CD4-positive, CD25-positive, alpha-beta regulatory T cell (primary cell): ENCODE measurements around the gene AP4B1. TPM values are rescaled to one million over a fixed set of nuclear protein-coding genes. Genes with fewer than 3 reads are reported as not detected.

ENCODE experiments used
- ATAC-seq, 2 donors: fragments of 150-1000 bp; cut with Tn5 transposase; one replicate each; pipeline ENCODE4 v1.10.0; 2021; ENCODE audit warnings: low read depth in 2 of 2, moderate number of reproducible peaks in 2 of 2, moderate library complexity in 1 of 2
- DNase-seq, 3 donors: peaks; one replicate each; pipeline versions ENCODE4 v3.0.0 to v3.0.0-alpha.2; 2012 to 2022; ENCODE audit warnings: mixed read lengths in 1 of 3
- H3K27ac ChIP-seq: one replicate; pipeline ENCODE4 v1.7.0; 2013; ENCODE audit warnings: mild to moderate bottlenecking, low read length; ENCODE audit not compliant: insufficient read depth, poor library complexity, severe bottlenecking
- H3K27me3 ChIP-seq: one replicate; pipeline ENCODE4 v1.7.0; 2013; ENCODE audit warnings: low read length; ENCODE audit not compliant: control insufficient read depth, insufficient read depth
- H3K36me3 ChIP-seq: one replicate; pipeline ENCODE4 v1.7.0; 2013; ENCODE audit warnings: mild to moderate bottlenecking, low read length, moderate library complexity; ENCODE audit not compliant: control insufficient read depth, insufficient read depth
- H3K4me1 ChIP-seq: 2 replicates; pipeline ENCODE4 v1.7.0; 2013; ENCODE audit warnings: mild to moderate bottlenecking, low read length; ENCODE audit not compliant: insufficient read depth, control insufficient read depth, poor library complexity, severe bottlenecking
- H3K4me3 ChIP-seq: one replicate; pipeline ENCODE4 v1.7.0; 2013; ENCODE audit warnings: low read depth, mild to moderate bottlenecking, low read length, moderate library complexity
- H3K9me3 ChIP-seq, 2 experiments: 1 replicate in 1 of 2; 2 replicates in 1 of 2; pipeline ENCODE4 v1.7.0; 2013; ENCODE audit warnings: low read length in 2 of 2, mild to moderate bottlenecking in 1 of 2, moderate library complexity in 1 of 2; ENCODE audit not compliant: control insufficient read depth in 2 of 2
- H3K27ac Mint-ChIP-seq, 3 donors: one replicate each; pipeline ENCODE4 v1.8.0; 2020 to 2022; ENCODE audit warnings: mild to moderate bottlenecking in 3 of 3, mixed read lengths in 3 of 3, moderate library complexity in 2 of 3
- H3K27me3 Mint-ChIP-seq: one replicate; pipeline ENCODE4 v1.8.0; 2022; ENCODE audit warnings: mild to moderate bottlenecking, mixed read lengths
- H3K36me3 Mint-ChIP-seq: one replicate; pipeline ENCODE4 v1.8.0; 2020; ENCODE audit warnings: mixed read lengths
- H3K4me1 Mint-ChIP-seq, 4 donors: one replicate each; pipeline ENCODE4 v1.8.0; 2020 to 2022; ENCODE audit warnings: mixed read lengths in 4 of 4, mild to moderate bottlenecking in 1 of 4
- H3K4me3 Mint-ChIP-seq, 4 donors: one replicate each; pipeline ENCODE4 v1.8.0; 2020 to 2022; ENCODE audit warnings: mild to moderate bottlenecking in 4 of 4, mixed read lengths in 4 of 4, moderate library complexity in 3 of 4
- H3K9me3 Mint-ChIP-seq, 7 donors: one replicate each; pipeline ENCODE4 v1.8.0; 2020 to 2022; ENCODE audit warnings: mixed read lengths in 7 of 7, mild to moderate bottlenecking in 3 of 7, moderate library complexity in 2 of 7
- polyA plus RNA-seq, 4 donors: library from polyadenylated mRNA; unstranded; fragments of 300-500 nt; fragmentation: Illumina TruSeq; gene quantifications; one replicate each; pipeline ENCODE4 v1.2.3, GENCODE V29; 2021
- total RNA-seq: library from RNA; stranded (reverse); gene quantifications from one replicate; pipeline ENCODE4 v1.2.3, GENCODE V29; 2022

AP4B1 gene
- total and polyA plus RNA-seq, 5 donors from 2014 or later = 12.9 to 53.6 (median 15.9) TPM

DNA sequence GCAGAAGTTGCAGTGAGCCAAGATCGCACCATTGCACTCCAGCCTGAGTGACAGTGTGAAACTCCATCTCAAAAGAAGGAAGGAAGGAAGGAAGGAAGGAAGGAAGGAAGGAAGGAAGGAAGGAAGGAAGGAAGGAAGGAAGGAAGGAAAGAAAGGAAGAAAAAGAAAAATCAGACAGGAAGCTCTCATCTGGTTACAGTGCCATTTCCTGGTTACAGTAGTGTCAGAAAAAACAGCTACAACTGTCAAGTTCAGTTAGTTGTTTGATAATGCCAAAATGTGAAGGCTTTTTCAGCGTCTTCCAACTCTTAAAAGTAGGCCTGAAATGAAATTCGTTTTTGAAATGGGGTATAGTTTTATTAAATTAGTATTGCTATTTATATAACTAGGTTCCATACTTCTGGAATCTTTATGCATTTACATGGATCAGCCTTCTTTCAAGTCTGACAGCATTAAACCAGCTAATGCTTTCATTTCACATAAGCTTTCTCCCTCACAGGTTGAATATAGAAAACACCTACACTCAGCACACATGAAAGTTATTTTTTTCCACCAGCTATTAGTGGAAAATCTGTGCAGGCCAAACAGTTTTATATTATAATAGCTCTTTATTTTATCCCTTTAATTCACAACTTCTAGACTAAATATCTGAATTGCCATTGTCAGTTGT, 54.3 kb downstream of the AP4B1 start:
- Histone ChIP-seq H3K4me3 (peak overlapping the region; percentile 18), H3K27ac (peak overlapping the region; percentile 51), H3K36me3 (peaks cover 45% of the 10 kb centered on the region), H3K4me1 (peaks cover 6% of the 10 kb centered on the region), H3K27me3 (no peaks in the 10 kb centered on the region), H3K9me3 (peaks cover 0 to 2% of the 10 kb centered on the region in 2 experiments)
- Mint-ChIP-seq H3K27me3 (no peaks in the 10 kb centered on the region), H3K9me3 (peaks cover 0 to 2% (median 0%) of the 10 kb centered on the region in 7 donors), H3K4me1 (peaks cover 16 to 36% (median 24%) of the 10 kb centered on the region in 4 donors), H3K4me3 (peak overlapping the region in 1 of 4 donors; percentile 15), H3K27ac (peak overlapping the region in 2 of 3 donors; percentile 51 to 84), H3K36me3 (peaks cover 44% of the 10 kb centered on the region)
- peak in 1 of 3 donors; percentile 30 for DNase-seq
- ATAC-seq = no peak

DNA sequence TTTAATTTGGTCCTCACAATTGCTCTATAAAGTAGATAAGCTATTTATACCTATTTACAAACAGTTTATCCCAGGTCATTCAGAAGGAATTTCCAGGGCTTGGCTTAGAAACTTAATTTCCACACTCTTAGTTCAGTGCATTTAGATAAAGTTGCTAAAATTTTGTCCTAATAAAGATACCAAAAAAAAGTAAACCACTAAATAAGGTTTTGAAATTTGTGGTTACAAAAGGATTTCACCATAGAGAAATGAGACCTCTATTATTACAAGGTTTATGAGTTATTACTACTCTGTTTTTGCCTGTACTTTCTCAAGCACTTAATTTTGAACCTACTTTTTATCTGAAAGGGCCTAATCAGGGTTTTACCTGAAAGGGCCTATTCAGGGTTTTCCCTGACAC, 55.5 kb downstream of the AP4B1 start:
- ATAC-seq (no peak), DNase-seq (no peak)
- Mint-ChIP-seq H3K27me3 (no peaks in the 10 kb centered on the region), H3K36me3 (peaks cover 33% of the 10 kb centered on the region), H3K4me3 (no peak overlapping the region), H3K9me3 (peaks cover 0 to 2% (median 0%) of the 10 kb centered on the region in 7 donors), H3K27ac (no peak overlapping the region), H3K4me1 (peaks cover 13 to 36% (median 24%) of the 10 kb centered on the region in 4 donors)
- Histone ChIP-seq H3K9me3 (peaks cover 0 to 2% of the 10 kb centered on the region in 2 experiments), H3K36me3 (peaks cover 40% of the 10 kb centered on the region), H3K27me3 (no peaks in the 10 kb centered on the region), H3K4me1 (peaks cover 6% of the 10 kb centered on the region), H3K4me3 (no peak overlapping the region), H3K27ac (no peak overlapping the region)

DNA sequence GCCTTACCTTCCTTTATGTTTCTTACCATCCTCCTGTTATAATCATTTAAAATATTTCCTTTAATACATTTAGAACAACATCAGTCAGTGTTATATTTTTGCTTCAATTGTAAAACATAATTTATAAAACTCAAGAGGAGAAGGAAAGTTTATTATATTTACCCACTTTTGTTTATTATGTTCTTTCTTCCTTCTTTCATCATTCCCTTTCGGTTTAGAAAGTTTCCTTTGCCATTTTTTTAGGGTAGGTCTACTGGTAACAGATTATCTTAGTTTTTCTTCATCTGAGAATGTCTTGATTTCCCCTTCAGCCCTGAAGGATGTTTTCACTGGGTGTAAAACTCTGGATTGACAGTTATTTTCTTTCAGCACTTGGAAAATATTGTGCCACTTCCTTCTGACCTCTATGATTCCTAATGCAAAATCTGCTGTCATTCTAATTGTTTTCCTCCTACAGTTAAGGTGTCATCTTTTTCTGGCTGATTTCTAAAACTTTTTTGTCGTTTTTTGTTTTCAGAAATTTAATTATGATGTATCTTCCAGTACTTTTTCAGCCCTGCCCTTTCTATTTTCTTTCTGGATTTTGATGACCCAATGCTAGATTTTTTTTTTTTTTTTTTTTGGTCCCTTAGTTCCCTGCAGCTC, 58.1 kb downstream of the AP4B1 start:
- Histone ChIP-seq H3K36me3 (peaks cover 43% of the 10 kb centered on the region), H3K27ac (no peak overlapping the region), H3K4me3 (no peak overlapping the region), H3K9me3 (peaks cover 0 to 2% of the 10 kb centered on the region in 2 experiments), H3K4me1 (peaks cover 6% of the 10 kb centered on the region), H3K27me3 (no peaks in the 10 kb centered on the region)
- Mint-ChIP-seq H3K4me3 (no peak overlapping the region), H3K27ac (peak overlapping the region in 2 of 3 donors; percentile 18 to 92), H3K4me1 (peaks cover 13 to 33% (median 21%) of the 10 kb centered on the region in 4 donors), H3K36me3 (peaks cover 45% of the 10 kb centered on the region), H3K9me3 (peaks cover 0 to 3% (median 0%) of the 10 kb centered on the region in 7 donors), H3K27me3 (no peaks in the 10 kb centered on the region)
- ATAC-seq = no peak
- DNase-seq = no peak

Other genes with a start within 250 kb of the AP4B1 start
- 16.7 TPM for gene PHTF1, start 145.3 kb downstream of the AP4B1 start, total RNA-seq
- gene PHTF1, start 145.3 kb downstream of the AP4B1 start, polyA plus RNA-seq = 10 to 100 TPM; 11.1 to 22.7 (median 15.3) TPM
- gene RSBN1, start 92.3 kb downstream of the AP4B1 start, total RNA-seq = 52.1 TPM
- gene RSBN1, start 92.3 kb downstream of the AP4B1 start, polyA plus RNA-seq = 10 to 100 TPM; 43.8 to 52.7 (median 49.8) TPM
- gene PTPN22, start 33.1 kb downstream of the AP4B1 start, total RNA-seq = 58.5 TPM
- gene PTPN22, start 33.1 kb downstream of the AP4B1 start, polyA plus RNA-seq = 10 to 100 TPM; 49.1 to 93.4 (median 65.1) TPM
- gene BCL2L15, start 17.2 kb downstream of the AP4B1 start, total RNA-seq = 2.2 TPM
- 1 to 10 TPM in 1 of 4 donors, under 1 TPM in 3; 0.30 to 2.1 (median 0.63) TPM for gene BCL2L15, start 17.2 kb downstream of the AP4B1 start, polyA plus RNA-seq
- 7.0 TPM for gene DCLRE1B, start 527 bp upstream of the AP4B1 start, total RNA-seq
- 1 to 10 TPM; 2.2 to 6.6 (median 4.7) TPM for gene DCLRE1B, start 527 bp upstream of the AP4B1 start, polyA plus RNA-seq
- 189 TPM for gene HIPK1, start 24.5 kb upstream of the AP4B1 start, total RNA-seq
- gene HIPK1, start 24.5 kb upstream of the AP4B1 start, polyA plus RNA-seq = 10 to 100 TPM in 2 of 4 donors, 1 to 10 TPM in 2; 8.6 to 12.5 (median 11.0) TPM
- gene OLFML3, start 74.7 kb upstream of the AP4B1 start, total RNA-seq = 0.64 TPM
- not detected for gene OLFML3, start 74.7 kb upstream of the AP4B1 start, polyA plus RNA-seq
- 0.17 TPM for gene SYT6, start 249.1 kb upstream of the AP4B1 start, total RNA-seq
- gene SYT6, start 249.1 kb upstream of the AP4B1 start, polyA plus RNA-seq = not detected